GM18951 (cell line): ENCODE measurements around the gene H2AZ2.
"Not testable (repeated sequence)": the region's sequence is repeated elsewhere in the genome, so short reads cannot be mapped to it uniquely, and the experiment has no call there.

Experiments
- POLR2A ChIP-seq: IDR thresholded peaks from 4 replicates; pipeline ENCODE4 v1.6.1; 2011; ENCODE audit warnings: mild to moderate bottlenecking; ENCODE audit not compliant: insufficient read length, insufficient read depth; ENCODE audit errors: extremely low read depth
- in situ Hi-C: fragments of 300-500 bp; cut with MboI; formaldehyde crosslinking; loops from one replicate; pipeline ENCODE4 v1.12.0; 2022; ENCODE audit warnings: low sequenced_read_pairs, mixed read lengths, inconsistent platforms; ENCODE audit not compliant: unreplicated experiment

The H2AZ2 gene

DNA sequence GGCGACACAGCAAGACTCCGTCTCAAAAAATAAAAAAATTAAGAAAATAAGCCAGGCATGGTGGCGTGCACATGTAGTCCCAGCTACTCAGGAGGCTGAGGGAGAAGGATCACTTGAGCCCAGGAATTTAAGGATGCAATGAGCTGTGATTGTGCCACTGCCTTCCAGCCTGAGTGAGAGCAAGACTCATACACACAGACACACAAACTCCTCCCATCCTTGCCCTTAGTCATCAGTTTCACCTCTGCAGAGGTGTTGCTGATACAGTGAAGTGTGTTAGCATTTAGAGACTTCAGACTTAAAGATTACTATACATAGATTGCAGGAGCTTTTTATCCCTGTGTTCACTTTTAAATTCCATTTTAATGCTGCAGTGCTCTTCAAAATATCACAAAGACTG lies 5.5 kb upstream of the H2AZ2 start:
- in situ Hi-C loops: loop anchor here (10.0 kb wide), 1 partner anchor 281 kb away; no protein-coding TSS in a partner anchor
- no peak for TF ChIP-seq POLR2A

- no peak for TF ChIP-seq POLR2A
Observed at GRCh38 chr7:44852590-44852989, 4.7 kb upstream of the H2AZ2 start.

DNA sequence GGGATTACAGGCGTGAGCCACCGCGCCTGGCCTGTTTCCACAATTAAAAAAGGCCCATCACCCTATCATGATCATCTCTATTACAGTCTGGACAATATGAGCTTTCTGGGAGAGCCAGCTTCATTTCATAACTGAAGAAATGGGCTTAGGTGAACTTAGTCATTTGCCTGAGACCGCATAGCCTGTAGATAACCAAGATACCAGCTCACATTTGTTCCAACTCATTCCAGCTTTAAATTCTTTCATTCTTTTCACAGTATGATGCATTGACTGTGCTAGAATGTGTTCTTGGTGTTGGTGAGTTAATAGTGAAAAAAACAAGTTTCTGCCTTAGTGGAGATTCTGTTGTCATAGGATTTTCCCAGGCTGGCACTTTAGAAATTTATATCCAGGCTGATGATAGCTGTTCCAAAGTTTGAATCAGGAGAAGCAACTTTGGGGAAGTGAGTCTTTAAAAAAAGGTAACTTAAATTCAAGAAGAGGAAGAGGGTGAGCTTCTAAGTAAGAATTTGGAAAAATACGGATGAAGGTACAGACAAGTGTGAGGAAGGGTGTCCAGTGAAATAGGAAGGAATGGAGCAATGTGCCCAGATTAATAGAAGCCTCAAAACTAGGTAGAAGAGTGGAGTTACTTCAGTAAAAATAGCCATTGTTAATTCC lies 2.1 kb upstream of the H2AZ2 start:
- in situ Hi-C loops: loop anchor here (10.0 kb wide), 1 partner anchor 285 kb away; no protein-coding TSS in a partner anchor
- TF ChIP-seq POLR2A: no peak

More at GRCh38 chr7:44852590-44852989, 4.7 kb upstream of the H2AZ2 start:
- in situ Hi-C loops: loop anchor here (10.0 kb wide), 1 partner anchor 282 kb away; no protein-coding TSS in a partner anchor

DNA sequence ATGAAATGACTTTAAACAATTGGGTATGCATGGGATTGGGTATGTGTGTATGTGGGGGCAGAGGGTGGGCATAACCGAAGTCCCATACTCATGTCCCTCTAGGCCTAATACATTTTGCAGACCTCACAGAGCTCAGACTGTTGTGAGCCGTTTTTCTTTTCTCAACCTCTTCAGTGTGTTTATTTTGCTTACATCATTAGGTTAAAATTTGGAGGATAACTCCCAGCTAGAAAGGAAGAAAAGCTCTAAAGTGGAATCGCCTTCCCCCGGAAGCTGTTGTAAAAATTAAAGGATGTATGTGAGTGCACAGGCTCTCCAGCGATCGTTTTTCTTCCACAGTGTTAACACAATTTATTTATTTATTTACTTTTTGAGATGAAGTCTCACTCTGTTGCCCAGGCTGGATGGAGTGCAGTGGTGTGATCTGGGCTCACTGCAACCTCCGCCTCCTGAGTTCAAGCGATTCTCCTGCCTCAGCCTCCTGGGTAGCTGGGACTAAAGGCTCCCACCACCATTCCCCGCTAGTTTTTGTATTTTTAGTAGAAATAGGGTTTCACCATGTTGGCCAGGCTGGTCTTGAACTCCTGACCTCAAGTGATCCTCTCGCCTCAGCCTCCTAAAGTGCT lies 1.5 kb upstream of the H2AZ2 start:
- TF ChIP-seq POLR2A: no peak
- in situ Hi-C loops: no loop called here

DNA sequence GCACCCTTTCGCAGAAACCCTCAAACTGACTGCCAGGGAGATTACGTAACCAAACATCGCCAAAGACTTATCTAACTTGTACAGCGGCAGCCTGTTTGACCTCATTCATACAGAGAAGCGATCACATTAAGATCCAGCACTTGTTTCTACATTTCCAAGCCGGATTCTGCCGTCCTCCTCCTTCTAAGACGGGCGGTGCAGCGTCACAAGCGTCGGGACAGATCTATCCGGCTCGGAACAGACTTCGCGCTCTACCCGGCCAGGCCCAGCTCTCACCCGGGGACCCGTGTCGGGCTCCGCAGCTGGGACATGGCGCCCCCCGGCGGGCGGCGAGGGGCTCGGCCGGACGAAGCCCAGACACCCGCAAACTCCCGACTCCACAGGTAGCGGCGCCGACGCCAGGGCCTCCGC lies 373 bp downstream of the H2AZ2 start:
- TF ChIP-seq POLR2A: no peak
- in situ Hi-C loops: no loop called here

DNA sequence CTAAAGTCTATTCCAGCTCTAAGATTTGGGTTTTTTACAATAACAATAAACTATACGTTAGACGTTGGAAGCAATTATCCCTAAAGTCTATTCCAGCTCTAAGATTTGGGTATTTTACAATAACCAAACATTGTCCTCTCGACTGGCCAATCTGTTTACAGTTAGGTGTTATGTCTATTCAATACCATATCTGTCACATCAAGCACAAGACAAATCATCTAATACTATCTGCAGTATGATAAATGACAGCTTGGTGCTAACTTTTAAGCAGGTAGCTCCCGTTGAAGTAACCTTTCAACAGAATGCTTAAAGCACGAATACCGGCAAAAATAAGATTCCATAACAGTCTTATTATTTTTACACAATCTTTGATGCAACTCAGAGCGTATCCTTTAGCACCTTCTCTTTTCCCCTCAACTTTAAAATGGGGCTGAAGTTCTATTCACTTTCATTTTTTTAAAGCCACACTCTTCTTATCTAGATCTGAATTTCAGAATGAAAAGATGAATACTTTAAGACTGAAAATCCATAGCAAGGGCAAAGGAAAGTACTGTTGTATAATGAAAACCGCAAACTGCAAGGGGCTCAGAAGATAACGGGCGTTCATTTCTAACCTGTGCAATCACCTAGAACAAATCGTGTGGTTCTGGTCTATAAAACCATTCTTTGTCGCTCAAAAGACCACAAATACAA lies 925 bp downstream of the H2AZ2 start:
- in situ Hi-C loops: no loop called here

DNA sequence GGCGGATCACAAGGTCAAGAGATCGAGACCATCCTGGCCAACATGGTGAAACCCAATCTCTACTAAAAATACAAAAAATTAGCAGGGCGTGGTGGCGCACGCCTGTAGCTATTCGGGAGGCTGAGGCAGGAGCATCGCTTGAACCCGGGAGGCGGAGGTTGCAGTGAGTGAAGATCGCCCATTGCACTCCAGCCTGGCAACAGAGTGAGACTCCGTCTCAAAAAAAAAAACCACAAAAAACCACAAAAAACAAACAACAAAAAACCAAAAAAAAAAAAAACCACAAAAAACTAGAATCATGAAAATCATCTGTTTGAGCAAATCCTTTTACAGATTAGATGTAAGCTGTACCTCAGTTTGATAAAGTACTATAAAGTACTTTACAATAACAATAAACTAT lies 1.5 kb downstream of the H2AZ2 start:
- in situ Hi-C loops: not testable (repeated sequence)

More for the DNA sequence above, 925 bp downstream of the H2AZ2 start:
- no peak for TF ChIP-seq POLR2A

DNA sequence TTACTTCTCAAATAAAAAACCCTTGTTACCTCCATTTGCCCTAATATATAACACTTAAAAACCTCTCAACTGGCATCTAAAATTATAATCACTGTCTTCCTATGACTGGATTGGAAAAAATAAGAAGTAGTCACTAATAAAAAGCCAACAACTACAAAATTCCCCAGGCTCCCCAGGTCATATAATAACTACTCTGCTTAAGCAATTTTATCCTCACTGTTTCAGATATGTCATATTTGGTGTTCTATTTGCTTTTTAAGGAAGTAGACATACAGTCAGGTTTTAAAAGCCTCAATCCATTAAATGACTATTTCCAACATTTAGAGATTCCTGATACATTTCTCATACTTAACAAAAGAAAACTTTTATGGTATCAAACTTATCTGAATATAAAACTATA lies 2.4 kb downstream of the H2AZ2 start:
- in situ Hi-C loops: no loop called here
- TF ChIP-seq POLR2A: no peak

GRCh38 chr7:44843440-44843839 lies 4.4 kb downstream of the H2AZ2 start:
- in situ Hi-C loops: not testable (repeated sequence)

- in situ Hi-C loops: not testable (repeated sequence)
Observed at GRCh38 chr7:44842675-44843074, 5.2 kb downstream of the H2AZ2 start.

GRCh38 chr7:44838751-44839150 lies 9.1 kb downstream of the H2AZ2 start:
- no peak for TF ChIP-seq POLR2A
- in situ Hi-C loops: no loop called here

DNA sequence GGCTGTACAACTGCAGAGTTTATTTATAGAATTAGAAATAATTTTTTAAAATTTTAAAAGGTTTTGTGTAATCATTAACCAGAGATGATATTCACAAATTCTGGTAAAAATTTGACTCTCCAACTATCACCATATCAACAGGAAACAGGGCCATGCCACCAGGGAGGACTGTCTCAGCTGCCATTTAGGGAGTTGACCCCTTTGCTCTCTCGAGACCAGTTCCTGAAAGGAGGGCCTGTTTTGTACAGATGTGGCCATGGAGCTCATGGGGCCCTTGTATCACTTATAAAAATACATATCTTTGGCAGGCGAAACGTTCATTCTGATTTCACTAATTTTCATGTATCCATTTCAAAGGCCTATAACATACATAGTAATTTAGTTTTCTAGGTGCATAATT lies 20.3 kb downstream of the H2AZ2 start:
- TF ChIP-seq POLR2A: no peak
- in situ Hi-C loops: no loop called here

- TF ChIP-seq POLR2A: no peak
- in situ Hi-C loops: no loop called here
Observed at GRCh38 chr7:44824894-44825526, 22.9 kb downstream of the H2AZ2 start.
